ENCODE data around the gene KCNA2.

The KCNA2 gene

DNA sequence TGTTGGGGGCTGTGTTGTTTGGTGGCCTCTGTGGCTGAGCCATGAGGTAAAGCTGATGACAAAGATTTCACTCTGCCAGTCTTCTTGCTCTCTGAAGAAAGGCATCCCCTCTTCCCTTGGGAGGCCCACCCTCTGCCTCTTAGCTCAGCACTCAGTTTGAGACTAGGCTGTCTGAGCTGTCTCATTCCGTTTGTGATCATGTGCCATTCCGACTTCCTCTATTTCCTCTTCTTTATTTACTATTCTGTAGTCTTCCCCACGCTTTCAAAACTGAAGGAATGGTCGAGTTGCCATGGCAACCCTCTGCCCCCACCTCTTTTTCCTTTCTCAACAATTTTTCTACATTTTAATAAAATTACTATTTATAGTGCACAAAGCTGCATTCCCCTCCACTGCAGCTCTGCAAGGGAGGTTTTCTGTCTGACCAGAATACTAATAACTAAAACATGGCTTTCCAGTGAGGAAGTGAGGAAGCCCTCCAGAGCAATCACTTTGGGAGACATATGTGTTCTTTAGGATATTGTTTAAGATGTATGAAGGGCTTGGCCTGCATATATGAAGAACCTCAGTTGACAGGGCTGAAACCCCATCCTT, 37.8 kb upstream of the KCNA2 start:
- DNase-seq (ENCODE audit: low read depth), result no peak
- H3K4me3 ChIP-seq (ENCODE audit: low read length), result no peak overlapping the region
- TF ChIP-seq, protein P1, sequence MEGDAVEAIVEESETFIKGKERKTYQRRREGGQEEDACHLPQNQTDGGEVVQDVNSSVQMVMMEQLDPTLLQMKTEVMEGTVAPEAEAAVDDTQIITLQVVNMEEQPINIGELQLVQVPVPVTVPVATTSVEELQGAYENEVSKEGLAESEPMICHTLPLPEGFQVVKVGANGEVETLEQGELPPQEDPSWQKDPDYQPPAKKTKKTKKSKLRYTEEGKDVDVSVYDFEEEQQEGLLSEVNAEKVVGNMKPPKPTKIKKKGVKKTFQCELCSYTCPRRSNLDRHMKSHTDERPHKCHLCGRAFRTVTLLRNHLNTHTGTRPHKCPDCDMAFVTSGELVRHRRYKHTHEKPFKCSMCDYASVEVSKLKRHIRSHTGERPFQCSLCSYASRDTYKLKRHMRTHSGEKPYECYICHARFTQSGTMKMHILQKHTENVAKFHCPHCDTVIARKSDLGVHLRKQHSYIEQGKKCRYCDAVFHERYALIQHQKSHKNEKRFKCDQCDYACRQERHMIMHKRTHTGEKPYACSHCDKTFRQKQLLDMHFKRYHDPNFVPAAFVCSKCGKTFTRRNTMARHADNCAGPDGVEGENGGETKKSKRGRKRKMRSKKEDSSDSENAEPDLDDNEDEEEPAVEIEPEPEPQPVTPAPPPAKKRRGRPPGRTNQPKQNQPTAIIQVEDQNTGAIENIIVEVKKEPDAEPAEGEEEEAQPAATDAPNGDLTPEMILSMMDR (conservative IDR thresholded peaks at IDR 0.05; ENCODE audit: low read length), result no peak

DNA sequence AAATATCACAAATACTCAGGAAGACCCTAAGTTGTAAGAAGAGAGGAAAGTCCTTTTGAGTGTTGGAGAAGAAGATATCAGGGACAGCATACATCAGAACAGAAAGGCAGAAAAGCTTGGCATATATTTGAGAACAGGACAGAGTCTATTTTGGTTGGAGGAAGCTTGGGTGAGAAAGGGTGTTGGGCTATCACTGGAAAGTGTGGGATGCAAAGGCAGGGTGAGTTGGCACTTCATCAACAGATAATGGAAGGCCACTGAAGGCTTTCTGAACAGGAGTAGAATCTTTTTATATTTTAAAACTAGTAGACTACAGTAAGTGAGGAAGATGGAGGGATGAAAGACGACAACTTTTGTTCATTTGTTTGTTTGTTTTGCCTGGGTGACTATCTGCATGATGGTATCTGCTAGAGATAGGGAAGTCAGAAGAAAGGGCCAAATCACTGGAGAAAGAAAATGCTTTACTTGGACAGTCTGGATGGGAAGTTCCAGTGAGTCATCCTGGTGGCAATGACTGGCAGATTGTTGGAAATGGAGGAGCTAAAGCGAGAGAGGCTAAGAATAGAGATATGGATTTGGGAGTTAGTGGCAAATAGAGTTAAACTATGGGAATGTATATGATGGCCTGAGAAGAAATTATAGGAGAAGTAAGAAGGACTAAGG, 33.7 kb upstream of the KCNA2 start:
- no peak for DNase-seq (ENCODE audit: low read depth)
- no peak overlapping the region for H3K4me3 ChIP-seq (ENCODE audit: low read length)
- TF ChIP-seq, protein P1 (conservative IDR thresholded peaks at IDR 0.05; ENCODE audit: low read length), result no peak

DNA sequence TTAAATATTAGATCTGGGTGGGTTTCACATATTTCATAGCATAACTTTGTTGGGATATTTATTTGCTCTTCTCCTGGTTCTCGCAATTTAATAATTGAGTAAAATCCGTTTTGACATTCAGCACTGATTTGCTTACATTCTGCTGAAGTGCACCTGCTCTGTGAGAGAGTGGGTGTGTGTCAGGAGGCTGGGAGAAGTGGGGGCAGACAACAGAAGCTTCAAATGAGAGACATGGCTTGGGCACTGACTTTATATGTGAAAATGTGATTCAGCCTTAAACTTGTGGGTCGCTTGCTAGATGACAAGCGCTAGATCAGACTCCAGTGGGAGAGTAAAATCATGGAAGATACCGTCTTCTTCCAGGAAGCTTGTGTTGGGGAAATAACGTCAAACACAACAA, 32.4 kb upstream of the KCNA2 start:
- TF ChIP-seq, protein P1 (conservative IDR thresholded peaks at IDR 0.05; ENCODE audit: low read length), result no peak
- DNase-seq (ENCODE audit: low read depth), result no peak
- H3K4me3 ChIP-seq (ENCODE audit: low read length), result no peak overlapping the region

DNA sequence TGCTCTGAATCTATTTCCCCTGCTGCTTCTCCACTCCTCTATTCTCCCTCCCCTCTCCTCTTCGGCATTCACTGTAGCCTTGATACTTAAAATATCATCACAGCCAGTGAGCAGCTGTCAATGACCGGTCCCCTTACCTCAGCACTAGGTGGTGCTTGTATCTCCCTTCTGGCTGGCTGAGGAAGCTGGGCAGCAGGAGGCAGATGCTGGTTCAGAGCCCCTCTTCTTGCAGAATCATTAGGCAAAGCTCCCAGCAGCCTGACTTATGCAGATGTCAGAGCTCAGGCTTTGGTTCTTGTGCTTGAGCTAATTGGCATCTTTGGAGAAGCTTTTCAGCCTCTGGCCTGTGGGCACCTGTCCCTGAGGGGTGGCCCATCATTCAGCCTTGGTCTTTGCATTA, 31.9 kb upstream of the KCNA2 start:
- DNase-seq (ENCODE audit: low read depth), result no peak
- no peak overlapping the region for H3K4me3 ChIP-seq (ENCODE audit: low read length)
- TF ChIP-seq, protein P1 (conservative IDR thresholded peaks at IDR 0.05; ENCODE audit: low read length), result no peak

DNA sequence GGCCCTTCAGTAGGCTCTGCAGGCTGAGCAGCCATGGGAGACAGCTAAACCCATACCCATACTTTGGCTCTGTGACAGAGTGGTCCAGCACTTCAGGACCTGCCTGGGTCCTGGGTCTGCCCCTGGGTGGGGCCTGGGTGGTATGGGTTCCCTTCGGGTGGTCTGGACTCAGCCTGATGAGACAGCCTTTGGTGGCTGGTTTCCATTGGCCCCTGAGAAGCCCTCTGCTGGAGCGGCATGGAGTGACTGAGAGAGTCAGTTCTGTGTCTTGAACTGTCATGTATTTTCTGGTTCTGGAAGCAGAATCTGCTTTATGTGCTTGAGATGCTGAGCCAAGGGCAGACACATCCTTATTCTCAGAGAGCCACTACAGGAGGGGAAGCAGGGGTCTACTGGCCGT, 31.3 kb upstream of the KCNA2 start:
- no peak overlapping the region for H3K4me3 ChIP-seq (ENCODE audit: low read length)
- DNase-seq (ENCODE audit: low read depth), result no peak
- TF ChIP-seq, protein P1 (conservative IDR thresholded peaks at IDR 0.05; ENCODE audit: low read length), result no peak

DNA sequence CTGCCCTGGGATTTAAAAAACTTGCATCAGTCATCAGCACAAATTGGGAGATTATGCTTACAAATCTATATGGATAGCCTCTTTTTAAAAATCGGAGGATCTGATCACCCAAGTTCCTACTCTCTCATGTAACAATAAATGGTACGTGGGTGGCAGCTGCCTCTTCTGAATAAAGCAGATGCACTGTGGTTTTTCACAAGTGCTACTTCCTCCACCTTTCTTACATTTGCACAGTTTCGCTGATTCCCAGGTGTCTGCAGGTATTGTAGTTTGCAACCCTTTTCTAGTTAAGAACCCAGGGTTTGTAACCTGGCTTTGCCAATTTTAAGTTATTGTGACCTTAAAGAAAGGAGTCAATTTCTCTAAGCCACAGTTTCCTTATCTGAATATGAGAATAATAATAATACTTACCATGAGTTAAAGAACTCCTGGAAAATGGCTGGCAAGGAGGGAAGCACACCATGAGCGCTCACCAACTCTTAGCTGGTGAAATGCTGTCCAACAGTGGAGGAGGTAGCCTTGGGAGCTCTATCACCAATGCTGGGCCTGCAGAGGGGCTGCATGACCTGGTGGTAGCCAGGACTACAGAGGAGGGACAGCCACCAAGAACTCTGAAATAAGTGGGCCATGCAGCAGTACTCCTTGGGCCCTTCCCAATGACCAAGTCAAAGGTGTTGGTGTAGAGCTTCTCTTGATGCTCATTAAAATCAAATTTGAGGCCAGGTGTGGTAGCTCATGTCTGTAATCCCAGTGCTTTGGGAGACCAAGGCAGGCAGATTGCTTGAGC, 30.2 kb upstream of the KCNA2 start:
- H3K4me3 ChIP-seq (ENCODE audit: low read length), result no peak overlapping the region
- TF ChIP-seq, protein P1 (conservative IDR thresholded peaks at IDR 0.05; ENCODE audit: low read length), result no peak
- DNase-seq (ENCODE audit: low read depth), result no peak

All from AG10803 (cell line).